NCI-H226 (cell line): ENCODE measurements around the gene MYO1D.
"Not testable (repeated sequence)": the region's sequence is repeated elsewhere in the genome, so short reads cannot be mapped to it uniquely, and the experiment has no call there.

Experiments used
- DNase-seq: peaks from one replicate; pipeline ENCODE4 v3.0.0-alpha.2; 2015

Gene MYO1D

DNA sequence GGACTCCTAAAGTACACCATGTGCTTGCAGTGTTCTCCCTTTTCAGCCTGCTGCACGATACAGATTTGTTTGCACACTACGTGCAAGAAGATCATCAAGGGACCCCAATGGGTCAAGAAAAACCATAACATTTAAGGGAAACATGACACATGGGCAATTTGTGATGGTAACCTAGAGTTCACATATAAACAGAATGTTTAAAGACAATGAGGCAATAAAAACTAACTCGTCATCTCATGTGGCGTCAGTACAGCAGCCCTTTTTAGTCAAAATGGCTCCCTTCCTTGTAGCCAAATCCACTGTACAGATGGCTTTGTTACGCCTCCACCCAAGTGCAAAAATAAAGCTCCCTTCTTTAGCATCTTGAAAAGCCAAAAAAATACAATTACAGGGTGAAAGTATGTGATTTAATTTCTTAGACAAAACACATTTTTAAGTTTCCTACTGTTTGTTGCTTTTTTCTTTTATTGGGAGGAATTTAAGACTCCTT is 216.4 kb downstream of the MYO1D start:
- DNase-seq: no peak

DNA sequence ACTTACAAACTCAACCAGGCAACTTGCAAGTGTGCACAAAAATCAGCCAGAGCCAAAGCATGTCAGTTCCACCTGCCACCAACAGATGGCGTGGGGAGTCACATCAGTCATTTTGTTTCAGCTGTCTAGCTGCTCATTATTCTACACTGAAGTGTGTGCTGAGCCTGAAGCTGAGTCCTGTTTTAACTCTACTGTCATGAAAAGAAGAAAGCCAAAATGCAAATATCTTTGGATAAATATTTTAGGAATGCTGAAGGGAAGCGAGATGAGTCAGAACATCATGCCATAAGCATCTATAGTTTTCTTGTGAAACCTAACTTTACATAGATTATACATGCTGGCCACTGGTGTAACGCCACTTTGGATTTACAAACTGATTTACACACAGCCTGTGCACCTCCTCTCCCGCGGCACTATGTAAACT is 217.5 kb downstream of the MYO1D start:
- peak; percentile 26 for DNase-seq

DNA sequence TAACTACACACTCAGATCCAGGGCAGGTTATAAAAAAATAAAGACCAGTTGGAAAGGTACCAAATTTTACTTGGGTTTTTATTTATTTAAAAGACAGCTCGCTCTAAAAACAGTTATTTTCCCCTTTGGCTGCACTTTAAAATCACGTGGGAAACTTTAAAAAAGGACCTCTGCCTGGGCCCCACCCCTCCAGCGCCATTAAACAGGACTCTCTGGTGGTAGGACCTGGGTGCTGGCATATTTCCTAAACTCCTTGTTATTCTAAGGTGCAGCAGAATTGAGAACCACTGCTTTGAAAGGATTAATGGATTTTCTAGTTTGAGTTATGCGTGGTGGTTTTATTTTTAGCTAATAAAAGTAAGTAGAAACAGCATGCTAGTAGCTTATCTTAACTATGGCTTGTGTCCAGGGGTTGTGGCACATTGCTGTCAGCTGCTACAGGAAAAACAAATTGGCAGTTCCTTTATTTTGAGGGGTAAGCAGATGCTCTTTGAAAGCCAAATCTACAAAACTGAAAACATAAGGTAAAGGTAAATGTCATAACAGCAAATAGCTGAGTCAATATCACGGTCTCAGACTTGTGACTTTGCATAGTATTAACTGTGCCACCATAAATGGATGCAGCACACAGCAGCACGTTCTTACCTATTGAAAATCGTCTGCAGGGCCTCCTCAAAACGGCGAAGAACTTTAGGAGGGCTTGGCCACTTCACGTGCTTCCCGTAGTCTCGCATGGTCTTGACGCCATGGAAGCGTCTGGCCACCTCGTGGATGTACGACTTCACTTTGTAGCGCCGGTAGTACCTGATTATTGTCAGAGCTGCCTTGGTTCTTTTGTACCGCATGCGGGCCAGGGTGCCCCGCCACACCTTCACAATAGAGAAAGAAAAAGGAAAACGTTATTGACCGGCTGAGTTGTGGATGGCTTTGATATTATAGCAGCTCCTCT is 218.2 kb downstream of the MYO1D start:
- no peak for DNase-seq

DNA sequence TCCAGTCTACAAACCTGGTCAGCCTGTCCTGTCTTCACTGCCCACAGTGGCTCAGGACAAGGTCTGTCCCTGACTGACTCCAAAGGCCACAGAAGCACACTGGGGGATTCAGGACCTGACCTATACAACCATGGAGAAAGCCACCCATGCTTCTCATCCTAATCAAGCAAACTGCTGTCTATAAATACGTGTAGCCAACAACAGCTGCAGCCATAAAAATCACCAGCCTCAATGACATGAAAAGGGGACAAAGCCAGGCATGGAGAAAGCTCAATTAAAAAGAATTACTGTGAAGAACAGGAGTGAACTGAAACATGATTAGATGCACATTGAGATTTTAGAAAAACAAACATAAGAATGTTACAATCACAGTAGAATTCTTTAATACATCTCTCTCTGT is 220.0 kb downstream of the MYO1D start:
- no peak for DNase-seq

DNA sequence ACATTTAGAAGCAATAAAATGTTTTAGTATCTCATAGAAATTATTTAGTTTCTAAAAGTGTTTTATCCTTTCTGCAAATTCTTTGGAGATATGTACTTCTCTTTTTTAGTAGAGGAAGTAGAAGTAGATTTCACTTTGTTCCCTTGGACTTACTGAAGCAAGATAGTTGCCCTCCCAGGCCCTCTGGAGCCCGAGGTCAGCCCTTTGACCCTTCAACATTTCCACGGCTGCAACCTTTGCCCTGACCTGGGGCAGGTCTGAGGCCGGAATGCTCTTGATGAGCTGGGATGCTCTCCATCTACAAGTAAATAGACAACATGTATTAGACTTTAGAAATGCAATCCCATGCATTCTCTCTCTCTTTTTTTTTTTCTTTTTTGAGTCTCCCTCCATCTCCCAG is 222.6 kb downstream of the MYO1D start:
- no peak for DNase-seq

DNA sequence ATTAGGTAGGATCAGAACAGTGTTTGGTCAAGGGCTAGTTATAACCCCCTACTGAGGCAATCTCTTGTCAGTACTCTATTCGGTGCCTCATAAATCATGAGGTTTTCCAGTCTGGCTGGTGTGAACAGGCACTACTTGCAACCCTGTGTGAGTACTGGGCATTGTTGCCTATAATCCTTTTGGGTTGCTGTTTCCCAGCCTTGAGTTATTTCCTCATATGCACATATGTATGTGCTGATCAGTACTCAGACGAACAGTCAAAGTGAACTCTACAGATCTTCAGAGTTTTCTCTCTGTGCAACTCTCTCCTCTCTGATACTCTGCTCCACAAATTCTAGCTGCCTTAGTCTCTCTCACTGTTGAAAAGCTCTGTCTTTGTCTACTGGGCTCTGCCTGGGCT is 225.8 kb downstream of the MYO1D start:
- DNase-seq: no peak

DNA sequence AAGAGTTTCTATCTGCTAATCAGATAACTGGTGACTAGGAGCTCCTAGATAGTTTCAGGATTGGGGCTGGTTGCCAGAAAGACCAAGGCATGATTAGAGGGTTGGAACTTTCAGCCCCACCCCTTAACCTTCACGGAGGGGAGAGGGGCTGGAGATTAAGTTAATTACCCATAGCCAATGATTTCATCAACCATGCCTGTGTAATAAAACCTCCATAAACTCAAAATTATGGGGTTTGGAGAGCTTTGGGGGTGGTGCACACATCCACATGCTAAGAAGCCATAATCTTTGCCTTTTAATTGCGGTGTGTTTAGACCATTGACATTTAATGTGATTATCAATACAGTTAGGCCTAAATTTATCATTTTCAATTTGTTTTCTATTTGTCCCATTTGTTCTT is 228.5 kb downstream of the MYO1D start:
- no peak for DNase-seq

DNA sequence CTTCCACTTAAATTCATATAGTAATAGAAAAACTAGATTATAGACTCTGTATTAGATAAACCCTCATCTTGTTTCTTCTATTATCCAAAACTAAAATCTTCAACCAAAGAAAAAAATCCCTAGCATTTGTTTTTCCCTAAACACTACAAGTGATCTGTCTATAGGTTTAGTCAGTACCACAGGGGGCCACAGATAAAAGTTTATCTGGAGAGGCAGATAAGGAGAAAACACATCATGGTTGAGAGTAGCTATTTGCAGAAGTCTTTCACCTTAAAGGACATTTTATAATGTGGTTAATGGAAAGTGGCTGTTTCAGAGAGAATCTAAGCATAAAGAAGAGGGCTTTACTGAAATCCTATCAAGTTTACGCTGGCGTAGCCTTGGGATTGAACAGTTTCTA is 230.0 kb downstream of the MYO1D start:
- no peak for DNase-seq

DNA sequence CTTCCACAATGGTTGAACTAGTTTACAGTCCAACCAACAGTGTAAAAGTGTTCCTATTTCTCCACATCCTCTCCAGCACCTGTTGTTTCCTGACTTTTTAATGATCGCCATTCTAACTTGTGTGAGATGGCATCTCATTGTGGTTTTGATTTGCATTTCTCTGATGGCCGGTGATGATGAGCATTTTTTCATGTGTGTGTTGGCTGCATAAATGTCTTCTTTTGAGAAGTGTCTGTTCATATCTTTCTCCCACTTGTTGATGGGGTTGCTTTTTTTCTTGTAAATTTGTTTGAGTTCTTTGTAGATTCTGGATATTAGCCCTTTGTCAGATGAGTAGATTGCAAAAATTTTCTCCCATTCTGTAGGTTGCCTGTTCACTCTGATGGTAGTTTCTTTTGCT is 235.4 kb downstream of the MYO1D start:
- DNase-seq: not testable (repeated sequence)

DNA sequence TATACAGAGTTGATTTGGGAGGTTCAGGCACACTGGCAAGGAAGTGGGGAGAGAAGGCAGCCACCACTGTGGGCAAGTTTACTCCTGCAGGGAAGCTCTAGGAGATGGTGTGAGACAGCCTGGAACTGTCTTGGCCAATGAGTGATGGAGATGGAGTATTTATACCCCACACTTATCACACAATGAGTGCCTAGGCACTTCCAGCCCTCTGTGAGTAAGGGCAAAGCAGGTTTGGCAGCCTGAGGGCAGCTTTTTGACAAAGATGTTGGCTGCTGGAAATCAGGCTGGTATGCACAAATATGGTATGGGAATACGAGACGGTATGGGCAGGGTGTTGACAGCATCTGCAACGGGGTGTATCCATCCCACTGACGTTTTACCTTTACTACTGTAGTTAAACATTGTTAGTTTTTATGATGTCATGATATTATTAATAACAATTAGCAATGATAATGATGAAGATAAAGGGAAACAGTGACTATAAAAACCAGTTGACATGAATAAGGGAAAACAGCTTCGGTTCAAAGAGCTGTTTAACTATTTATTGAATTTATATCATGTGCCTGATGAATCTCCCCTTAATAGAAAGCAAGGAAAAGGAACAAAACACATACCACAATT is 240.2 kb downstream of the MYO1D start:
- DNase-seq: no peak

DNA sequence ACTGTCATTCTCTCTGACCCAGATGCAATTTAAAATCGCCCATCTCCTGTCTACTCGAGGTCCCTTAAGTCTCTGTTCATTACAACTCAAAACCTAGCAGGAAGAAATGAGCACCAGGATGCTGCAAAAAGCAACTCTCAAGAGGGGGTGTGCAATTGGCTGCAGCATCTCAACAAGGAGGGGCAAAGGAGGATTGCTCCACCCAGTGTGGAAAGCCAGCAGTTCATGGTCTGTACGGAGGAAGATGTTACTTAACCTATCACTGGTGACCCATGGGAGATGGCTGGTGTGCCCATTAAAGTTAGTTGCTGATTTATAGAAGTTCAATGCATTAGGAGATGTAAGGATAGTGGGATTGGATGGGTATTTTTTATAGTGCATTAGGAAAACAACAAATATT is 242.8 kb downstream of the MYO1D start:
- DNase-seq: no peak

DNA sequence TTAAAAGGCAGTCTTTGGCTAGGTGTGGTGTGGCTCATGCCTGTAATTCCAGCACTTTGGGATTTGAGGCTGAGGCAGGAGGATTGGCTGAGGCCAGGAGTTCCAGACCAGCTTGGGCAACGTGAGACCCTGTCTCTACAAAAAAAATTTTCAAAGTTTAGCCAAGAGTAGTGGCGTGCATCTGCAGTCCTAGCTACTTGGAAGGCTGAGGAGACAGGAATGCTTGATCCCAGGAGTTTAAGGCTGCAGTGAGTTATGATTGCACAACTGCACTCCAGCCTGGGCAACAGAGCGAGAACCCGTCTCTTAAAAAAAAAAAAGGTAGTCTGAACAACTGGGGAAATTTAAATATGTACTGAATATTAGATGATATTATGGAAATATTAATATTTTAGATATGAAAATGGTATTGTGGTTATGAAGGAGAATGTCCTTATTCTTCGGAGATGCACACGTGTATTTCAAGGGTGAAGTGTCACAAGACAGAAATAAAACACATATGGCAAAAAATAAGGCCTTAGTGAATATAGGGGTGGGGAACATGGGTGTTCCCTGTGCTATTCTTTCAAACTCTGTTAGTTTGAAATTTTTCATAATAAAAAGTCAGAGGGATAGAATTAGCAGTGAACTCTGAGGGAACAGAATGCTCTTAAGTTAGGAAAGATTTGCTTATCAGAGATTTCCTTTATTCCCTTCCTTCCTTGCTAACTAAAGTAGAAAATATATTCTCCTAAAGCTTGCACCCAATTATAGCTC is 245.4 kb downstream of the MYO1D start:
- DNase-seq: no peak

DNA sequence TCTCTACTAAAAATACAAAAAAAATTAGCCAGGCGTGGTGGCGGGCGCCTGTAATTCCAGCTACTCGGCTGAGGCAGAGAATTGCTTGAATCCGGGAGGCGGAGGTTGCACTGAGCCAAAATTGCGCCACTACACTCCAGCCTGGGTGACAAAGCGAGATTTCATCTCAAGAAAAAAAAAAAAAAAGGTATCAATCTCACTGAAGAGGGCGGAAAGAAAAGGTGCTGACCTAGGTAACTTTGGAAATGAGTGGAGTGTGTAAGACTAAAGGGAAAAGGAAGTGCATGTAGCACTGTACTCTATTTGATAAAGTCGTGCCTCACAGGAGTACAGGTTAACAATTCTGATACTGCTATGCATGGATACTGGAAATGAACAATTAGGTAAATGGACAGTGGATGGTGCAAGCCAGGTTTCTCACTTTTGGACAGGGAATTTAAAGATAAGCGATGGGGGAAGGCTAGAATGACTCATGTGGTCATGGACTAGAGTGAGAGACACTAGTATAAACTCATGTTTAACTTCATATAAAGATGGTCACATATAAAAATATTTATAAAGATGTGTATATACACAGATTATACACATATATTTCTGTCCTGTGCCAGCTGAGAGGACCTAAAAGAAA is 247.2 kb downstream of the MYO1D start:
- no peak for DNase-seq

DNA sequence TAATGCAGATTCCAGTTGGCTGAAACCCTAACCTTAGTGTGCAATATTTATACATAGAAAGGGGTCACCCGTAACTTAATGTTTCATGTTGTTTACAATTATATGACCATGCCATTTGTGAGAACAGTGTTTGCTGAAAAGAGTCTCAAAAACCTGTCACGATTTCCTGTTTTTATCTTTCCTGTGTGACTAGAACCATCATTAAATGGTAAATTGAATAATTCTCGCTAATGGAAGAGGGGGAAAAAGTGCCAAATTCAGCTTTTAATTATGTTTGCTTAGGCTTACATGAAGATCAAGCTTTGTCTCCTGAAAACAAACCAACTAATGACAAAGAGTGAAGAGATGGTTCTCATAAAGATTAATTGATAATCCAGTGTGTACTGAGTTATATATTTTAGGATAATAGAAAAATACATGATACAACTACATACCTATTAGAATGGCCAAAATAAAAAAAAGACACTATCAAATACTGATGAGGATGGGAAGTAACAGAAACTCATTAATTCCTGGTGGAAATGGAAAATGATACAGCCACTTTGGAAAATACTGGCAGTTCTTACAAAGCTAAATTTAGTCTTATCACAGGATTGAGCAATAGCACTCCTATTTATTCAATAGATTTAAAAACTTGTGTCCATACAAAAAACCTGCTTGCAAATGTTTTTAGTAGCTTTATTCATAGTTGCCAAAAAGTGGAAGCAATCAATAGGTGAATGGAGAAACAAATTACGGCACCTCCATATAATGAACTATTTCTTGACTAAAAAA is 248.5 kb downstream of the MYO1D start:
- DNase-seq: no peak

DNA sequence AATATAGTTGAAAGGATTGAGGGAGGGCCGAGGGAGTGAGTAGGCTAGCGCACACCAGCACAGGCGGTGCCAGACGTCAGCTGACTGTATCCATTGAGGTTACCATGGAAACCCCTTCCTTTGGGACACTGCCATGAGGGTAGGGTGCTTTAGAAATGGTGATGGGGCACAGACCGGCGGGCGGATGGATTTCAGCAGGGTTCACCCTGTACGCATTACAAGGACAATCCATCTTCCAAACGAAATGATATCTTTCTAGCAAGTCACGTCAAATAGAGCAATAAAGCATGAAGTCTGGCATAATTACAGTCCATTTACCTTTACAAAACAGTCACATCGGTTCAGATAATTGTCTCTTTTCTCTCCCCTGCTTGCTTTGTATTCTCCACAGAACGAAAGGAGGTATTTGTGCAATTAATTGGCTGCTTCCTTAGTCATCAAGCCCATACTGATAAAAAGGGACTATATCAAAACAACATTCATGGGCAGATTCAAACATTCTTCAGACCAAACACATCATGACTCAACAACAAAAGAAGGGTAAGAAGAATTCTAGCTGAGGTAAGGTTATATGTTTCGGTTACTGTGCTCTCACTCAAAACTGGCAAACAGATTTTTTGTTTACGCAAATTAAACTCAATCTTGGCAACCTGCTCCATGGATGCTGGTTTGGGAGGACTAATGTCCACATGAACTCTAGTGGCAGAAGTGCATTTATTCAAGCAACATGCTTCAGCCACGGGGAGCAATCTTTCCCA is 249.5 kb downstream of the MYO1D start:
- DNase-seq: peak; percentile 45

DNA sequence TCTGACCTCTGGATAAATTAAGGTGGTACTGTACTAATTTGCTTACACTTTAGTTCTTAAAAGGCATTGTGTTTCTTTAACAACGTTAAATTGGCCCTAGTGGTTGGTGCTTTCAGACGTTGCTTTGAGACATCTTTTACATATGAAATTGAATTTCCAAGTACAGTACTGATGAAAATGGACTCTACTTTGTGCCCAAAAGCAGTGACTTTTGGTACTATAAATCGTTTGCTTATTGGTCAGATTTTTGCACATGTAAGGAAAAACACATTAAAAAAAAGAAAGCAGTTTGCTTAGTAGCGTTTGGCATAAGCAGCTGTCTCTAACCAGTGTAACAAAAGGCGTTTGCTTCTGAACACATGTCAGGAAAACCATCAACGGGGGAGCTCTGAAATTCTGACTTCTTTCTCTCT is 250.5 kb downstream of the MYO1D start:
- no peak for DNase-seq

DNA sequence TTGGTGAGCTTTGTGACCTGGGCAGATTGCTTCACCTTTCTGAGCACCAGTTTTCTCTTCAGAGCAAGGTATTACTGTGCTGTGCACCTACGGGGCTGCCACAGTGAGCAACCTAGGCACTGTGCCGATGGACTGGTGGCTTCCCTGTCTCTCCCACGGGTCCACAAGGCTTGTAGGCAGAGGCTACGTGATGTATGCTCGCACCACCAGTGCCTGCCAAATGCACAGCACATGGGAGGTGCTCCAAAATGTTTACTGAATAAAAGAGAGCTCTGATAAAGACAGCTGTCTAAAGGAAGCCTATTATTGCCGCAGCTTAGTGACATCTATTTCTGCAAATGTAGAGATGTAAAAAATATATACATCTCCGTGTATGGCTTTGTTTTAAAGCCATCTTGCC is 251.0 kb downstream of the MYO1D start:
- no peak for DNase-seq

DNA sequence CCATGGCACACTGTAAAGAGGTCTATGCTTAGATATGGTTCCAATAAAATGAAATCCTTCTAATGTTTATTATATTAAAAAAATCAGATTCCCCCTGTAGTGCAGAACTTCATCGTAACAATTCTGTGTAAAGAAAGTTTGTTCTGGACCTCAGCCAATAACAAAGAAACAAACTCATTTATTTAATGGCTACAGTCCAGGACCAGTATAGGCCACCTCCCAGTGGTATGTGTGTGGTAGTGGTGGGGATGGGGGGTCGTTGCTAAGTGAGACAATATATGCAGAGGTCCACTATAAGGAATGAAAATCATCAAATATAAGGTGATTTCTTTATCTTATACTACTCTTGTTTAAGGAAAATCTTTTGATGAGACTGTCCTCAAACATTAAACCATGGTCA is 253.7 kb downstream of the MYO1D start:
- DNase-seq: no peak

DNA sequence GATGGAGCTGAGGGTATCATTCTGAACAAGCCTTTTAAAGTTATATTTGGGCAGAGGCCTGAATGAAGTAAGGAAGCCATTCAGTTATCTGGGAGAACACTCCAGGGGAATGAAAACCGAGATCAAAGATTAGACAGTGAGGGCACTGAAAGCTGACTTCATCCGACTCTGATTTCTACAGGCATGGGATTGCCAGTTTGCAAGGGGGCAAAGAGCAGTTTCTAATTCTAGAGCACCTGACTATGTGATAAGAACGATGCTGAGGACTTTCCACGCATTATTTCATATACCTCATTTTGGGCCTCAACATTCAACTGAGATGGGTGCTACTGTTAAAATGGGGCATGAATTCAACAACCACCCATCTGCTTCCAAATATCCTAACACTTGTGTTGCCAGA is 254.4 kb downstream of the MYO1D start:
- DNase-seq: no peak

DNA sequence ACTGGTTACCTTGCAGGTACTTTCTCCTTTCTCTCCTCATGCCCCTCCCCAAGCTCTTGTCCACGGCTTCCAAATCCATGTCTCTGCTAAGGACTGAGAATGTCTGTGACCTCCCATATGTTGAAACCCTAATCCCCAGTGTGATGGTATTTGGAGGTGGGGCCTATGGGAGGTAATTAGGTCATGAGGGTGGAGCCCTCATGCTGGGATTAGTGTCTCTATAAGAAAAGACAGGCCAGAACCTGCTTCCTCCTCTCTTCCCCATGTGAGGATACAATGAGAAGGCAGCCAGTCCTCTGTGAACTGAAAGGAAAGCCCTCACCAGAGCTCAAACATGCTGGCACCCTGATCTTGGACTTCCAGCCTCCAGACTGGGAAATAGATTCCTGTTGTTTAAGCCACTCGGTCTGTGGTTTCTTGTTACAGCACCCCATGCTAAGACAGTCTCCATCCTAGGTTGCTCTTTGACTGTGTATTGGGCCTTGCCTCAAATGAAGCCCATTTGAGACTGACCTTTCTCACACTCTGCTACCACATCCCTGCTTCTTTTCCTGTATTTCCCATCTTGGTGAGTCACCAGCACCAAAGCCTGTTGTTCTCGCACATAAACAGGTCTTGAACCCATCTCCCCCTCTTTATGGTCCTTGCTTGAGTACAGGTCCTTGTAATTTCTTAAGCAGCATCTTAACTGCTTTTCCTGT is 255.2 kb downstream of the MYO1D start:
- no peak for DNase-seq

DNA sequence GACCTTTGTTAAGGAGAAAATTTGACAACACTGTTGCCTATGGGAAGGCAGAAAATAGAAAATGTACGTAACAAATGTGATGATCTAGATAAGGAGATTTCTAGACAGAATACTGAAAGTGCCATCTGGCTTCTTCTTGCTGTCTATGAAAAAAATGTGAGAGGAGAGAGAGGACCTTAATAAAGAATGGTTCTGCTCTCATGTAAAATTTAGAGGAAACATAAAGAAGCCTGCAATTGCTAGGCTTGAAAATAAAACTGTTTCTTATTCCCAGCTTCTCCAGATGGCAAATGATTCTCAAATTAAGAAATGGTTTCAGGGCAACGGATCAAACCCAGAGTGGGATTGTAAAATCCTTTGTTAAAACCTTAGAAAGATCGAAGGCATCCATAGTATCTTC is 261.6 kb downstream of the MYO1D start:
- no peak for DNase-seq
